ENCODE results near the gene GSC. TPM values are rescaled to one million over a fixed set of nuclear protein-coding genes. Genes with fewer than 3 reads are reported as not detected.

The GSC gene
- total and polyA plus RNA-seq, 2 experiments from 2014 or later, result 0.27 to 0.97 TPM

DNA sequence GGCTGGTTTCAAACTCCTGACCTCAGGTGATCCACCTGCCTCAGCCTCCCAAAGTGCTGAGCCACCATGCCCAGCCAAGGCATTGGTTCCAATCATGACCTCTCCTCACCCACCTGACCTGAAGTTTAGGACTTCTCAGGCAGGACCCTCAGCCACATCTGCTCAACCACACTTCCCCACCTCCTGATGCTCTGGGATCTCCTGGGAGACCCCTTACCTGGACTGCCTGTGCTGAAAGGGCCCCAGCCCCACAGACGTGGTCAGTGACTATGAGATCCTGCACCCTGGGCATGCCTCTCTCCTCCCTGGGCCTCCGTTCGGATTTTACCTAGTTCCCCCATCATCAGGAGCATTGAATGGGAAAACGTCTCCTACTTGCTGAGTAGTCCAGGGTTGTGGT lies 18.0 kb downstream of the GSC start (continued):
- TF ChIP-seq, protein P1, sequence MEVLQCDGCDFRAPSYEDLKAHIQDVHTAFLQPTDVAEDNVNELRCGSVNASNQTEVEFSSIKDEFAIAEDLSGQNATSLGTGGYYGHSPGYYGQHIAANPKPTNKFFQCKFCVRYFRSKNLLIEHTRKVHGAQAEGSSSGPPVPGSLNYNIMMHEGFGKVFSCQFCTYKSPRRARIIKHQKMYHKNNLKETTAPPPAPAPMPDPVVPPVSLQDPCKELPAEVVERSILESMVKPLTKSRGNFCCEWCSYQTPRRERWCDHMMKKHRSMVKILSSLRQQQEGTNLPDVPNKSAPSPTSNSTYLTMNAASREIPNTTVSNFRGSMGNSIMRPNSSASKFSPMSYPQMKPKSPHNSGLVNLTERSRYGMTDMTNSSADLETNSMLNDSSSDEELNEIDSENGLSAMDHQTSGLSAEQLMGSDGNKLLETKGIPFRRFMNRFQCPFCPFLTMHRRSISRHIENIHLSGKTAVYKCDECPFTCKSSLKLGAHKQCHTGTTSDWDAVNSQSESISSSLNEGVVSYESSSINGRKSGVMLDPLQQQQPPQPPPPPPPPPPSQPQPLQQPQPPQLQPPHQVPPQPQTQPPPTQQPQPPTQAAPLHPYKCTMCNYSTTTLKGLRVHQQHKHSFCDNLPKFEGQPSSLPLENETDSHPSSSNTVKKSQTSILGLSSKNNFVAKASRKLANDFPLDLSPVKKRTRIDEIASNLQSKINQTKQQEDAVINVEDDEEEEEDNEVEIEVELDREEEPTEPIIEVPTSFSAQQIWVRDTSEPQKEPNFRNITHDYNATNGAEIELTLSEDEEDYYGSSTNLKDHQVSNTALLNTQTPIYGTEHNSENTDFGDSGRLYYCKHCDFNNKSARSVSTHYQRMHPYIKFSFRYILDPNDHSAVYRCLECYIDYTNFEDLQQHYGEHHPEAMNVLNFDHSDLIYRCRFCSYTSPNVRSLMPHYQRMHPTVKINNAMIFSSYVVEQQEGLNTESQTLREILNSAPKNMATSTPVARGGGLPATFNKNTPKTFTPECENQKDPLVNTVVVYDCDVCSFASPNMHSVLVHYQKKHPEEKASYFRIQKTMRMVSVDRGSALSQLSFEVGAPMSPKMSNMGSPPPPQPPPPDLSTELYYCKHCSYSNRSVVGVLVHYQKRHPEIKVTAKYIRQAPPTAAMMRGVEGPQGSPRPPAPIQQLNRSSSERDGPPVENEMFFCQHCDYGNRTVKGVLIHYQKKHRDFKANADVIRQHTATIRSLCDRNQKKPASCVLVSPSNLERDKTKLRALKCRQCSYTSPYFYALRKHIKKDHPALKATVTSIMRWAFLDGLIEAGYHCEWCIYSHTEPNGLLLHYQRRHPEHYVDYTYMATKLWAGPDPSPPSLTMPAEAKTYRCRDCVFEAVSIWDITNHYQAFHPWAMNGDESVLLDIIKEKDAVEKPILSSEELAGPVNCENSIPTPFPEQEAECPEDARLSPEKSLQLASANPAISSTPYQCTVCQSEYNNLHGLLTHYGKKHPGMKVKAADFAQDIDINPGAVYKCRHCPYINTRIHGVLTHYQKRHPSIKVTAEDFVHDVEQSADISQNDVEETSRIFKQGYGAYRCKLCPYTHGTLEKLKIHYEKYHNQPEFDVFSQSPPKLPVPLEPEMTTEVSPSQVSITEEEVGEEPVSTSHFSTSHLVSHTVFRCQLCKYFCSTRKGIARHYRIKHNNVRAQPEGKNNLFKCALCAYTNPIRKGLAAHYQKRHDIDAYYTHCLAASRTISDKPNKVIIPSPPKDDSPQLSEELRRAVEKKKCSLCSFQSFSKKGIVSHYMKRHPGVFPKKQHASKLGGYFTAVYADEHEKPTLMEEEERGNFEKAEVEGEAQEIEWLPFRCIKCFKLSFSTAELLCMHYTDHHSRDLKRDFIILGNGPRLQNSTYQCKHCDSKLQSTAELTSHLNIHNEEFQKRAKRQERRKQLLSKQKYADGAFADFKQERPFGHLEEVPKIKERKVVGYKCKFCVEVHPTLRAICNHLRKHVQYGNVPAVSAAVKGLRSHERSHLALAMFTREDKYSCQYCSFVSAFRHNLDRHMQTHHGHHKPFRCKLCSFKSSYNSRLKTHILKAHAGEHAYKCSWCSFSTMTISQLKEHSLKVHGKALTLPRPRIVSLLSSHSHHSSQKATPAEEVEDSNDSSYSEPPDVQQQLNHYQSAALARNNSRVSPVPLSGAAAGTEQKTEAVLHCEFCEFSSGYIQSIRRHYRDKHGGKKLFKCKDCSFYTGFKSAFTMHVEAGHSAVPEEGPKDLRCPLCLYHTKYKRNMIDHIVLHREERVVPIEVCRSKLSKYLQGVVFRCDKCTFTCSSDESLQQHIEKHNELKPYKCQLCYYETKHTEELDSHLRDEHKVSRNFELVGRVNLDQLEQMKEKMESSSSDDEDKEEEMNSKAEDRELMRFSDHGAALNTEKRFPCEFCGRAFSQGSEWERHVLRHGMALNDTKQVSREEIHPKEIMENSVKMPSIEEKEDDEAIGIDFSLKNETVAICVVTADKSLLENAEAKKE (CRISPR knock-in tag; IDR thresholded peaks at IDR 0.05), result no peak
- TF ChIP-seq, protein P2, sequence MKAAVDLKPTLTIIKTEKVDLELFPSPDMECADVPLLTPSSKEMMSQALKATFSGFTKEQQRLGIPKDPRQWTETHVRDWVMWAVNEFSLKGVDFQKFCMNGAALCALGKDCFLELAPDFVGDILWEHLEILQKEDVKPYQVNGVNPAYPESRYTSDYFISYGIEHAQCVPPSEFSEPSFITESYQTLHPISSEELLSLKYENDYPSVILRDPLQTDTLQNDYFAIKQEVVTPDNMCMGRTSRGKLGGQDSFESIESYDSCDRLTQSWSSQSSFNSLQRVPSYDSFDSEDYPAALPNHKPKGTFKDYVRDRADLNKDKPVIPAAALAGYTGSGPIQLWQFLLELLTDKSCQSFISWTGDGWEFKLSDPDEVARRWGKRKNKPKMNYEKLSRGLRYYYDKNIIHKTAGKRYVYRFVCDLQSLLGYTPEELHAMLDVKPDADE (IDR thresholded peaks at IDR 0.05), result no peak
- TF ChIP-seq POLR2AphosphoS5 (IDR thresholded peaks at IDR 0.05; ENCODE audit: low read depth), result no peak
- TF ChIP-seq, protein P3, sequence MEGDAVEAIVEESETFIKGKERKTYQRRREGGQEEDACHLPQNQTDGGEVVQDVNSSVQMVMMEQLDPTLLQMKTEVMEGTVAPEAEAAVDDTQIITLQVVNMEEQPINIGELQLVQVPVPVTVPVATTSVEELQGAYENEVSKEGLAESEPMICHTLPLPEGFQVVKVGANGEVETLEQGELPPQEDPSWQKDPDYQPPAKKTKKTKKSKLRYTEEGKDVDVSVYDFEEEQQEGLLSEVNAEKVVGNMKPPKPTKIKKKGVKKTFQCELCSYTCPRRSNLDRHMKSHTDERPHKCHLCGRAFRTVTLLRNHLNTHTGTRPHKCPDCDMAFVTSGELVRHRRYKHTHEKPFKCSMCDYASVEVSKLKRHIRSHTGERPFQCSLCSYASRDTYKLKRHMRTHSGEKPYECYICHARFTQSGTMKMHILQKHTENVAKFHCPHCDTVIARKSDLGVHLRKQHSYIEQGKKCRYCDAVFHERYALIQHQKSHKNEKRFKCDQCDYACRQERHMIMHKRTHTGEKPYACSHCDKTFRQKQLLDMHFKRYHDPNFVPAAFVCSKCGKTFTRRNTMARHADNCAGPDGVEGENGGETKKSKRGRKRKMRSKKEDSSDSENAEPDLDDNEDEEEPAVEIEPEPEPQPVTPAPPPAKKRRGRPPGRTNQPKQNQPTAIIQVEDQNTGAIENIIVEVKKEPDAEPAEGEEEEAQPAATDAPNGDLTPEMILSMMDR (conservative IDR thresholded peaks at IDR 0.05; ENCODE audit: low read depth in 2 of 2), result no peak
- TF ChIP-seq, protein P4, sequence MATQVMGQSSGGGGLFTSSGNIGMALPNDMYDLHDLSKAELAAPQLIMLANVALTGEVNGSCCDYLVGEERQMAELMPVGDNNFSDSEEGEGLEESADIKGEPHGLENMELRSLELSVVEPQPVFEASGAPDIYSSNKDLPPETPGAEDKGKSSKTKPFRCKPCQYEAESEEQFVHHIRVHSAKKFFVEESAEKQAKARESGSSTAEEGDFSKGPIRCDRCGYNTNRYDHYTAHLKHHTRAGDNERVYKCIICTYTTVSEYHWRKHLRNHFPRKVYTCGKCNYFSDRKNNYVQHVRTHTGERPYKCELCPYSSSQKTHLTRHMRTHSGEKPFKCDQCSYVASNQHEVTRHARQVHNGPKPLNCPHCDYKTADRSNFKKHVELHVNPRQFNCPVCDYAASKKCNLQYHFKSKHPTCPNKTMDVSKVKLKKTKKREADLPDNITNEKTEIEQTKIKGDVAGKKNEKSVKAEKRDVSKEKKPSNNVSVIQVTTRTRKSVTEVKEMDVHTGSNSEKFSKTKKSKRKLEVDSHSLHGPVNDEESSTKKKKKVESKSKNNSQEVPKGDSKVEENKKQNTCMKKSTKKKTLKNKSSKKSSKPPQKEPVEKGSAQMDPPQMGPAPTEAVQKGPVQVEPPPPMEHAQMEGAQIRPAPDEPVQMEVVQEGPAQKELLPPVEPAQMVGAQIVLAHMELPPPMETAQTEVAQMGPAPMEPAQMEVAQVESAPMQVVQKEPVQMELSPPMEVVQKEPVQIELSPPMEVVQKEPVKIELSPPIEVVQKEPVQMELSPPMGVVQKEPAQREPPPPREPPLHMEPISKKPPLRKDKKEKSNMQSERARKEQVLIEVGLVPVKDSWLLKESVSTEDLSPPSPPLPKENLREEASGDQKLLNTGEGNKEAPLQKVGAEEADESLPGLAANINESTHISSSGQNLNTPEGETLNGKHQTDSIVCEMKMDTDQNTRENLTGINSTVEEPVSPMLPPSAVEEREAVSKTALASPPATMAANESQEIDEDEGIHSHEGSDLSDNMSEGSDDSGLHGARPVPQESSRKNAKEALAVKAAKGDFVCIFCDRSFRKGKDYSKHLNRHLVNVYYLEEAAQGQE (IDR thresholded peaks at IDR 0.05; ENCODE audit: unreplicated experiment), result no peak
